Naive B cell (primary cell): ENCODE data around the gene CUX1. TPM values are rescaled to one million over a fixed set of nuclear protein-coding genes. Genes with fewer than 3 reads are reported as not detected.
"Not testable (repeated sequence)": the region's sequence is repeated elsewhere in the genome, so short reads cannot be mapped to it uniquely, and the experiment has no call there.

ENCODE experiments used
- ATAC-seq, 2 donors: fragments of 150-1000 bp; cut with Tn5 transposase; 2 replicates each; pipeline ENCODE4 v1.10.0; 2021; ENCODE audit warnings: low read depth in 2 of 2, mild to moderate bottlenecking in 2 of 2, moderate library complexity in 2 of 2
- DNase-seq: peaks from one replicate; pipeline ENCODE4 v3.0.0; 2022
- H3K27ac Mint-ChIP-seq, 6 donors: one replicate each; pipeline ENCODE4 v1.8.0; 2020 to 2022; ENCODE audit warnings: mild to moderate bottlenecking in 6 of 6, mixed read lengths in 6 of 6, moderate library complexity in 5 of 6, inconsistent platforms in 2 of 6
- H3K27me3 Mint-ChIP-seq, 3 donors: one replicate each; pipeline ENCODE4 v1.8.0; 2021 to 2022; ENCODE audit warnings: mixed read lengths in 3 of 3, mild to moderate bottlenecking in 1 of 3
- H3K36me3 Mint-ChIP-seq, 2 donors: one replicate each; pipeline ENCODE4 v1.8.0; 2020 to 2022; ENCODE audit warnings: mixed read lengths in 2 of 2, inconsistent platforms in 1 of 2, mild to moderate bottlenecking in 1 of 2
- H3K4me1 Mint-ChIP-seq, 3 donors: one replicate each; pipeline ENCODE4 v1.8.0; 2020 to 2022; ENCODE audit warnings: mixed read lengths in 3 of 3, inconsistent platforms in 1 of 3, mild to moderate bottlenecking in 1 of 3, moderate library complexity in 1 of 3
- H3K4me3 Mint-ChIP-seq, 8 donors: one replicate each; pipeline ENCODE4 v1.8.0; 2020 to 2022; ENCODE audit warnings: mild to moderate bottlenecking in 8 of 8, mixed read lengths in 8 of 8, moderate library complexity in 8 of 8, inconsistent platforms in 2 of 8
- H3K9me3 Mint-ChIP-seq, 7 donors: one replicate each; pipeline ENCODE4 v1.8.0; 2020 to 2022; ENCODE audit warnings: mixed read lengths in 7 of 7, mild to moderate bottlenecking in 5 of 7, inconsistent platforms in 2 of 7, moderate library complexity in 1 of 7
- polyA plus RNA-seq, 6 donors: library from polyadenylated mRNA; unstranded; fragments of 300-500 nt; fragmentation: Illumina TruSeq; gene quantifications; one replicate each; pipeline ENCODE4 v1.2.3, GENCODE V29; 2021; ENCODE audit warnings: low read depth in 6 of 6

Gene CUX1
- polyA plus RNA-seq, 6 donors from 2014 or later: 0.66 to 31.5 (median 14.5) TPM

DNA sequence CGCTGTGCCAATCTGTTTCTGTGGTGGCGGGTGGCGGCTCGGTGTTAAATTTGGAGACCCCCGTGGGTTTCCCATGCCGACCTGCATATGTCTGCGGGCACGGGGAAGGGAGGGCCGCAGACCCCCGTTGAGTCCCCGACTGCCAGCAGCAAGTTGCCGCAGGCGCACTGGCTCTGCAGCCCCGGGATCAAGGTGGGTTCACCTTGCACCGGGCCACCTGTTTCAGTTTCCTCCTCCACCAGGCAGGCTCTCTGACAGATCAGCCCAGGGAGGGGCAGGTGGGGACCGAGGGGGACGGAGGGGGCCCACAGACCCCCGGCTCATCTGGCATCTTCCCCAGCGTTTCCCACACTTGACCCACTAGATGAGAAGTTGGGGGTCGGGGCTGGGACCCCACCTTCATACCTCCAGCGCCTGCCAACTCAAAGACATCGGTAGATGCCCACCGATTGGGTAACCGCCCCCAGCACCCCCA, 95.9 kb downstream of the CUX1 start:
- ATAC-seq (no peak), DNase-seq (no peak)
- Mint-ChIP-seq H3K4me3 (peak overlapping the region in 2 of 8 donors; percentile 1 to 57), H3K4me1 (peaks cover 24 to 42% (median 39%) of the 10 kb centered on the region in 3 donors), H3K36me3 (peaks cover 9 to 13% of the 10 kb centered on the region in 2 donors), H3K27me3 (no peaks in the 10 kb centered on the region), H3K9me3 (no peaks in the 10 kb centered on the region), H3K27ac (peak overlapping the region in 1 of 6 donors; percentile 21)

GRCh38 chr7:101913851-101914250, 96.4 kb downstream of the CUX1 start:
- ATAC-seq (no peak), DNase-seq (no peak)
- no peaks in the 10 kb centered on the region for H3K27me3 Mint-ChIP-seq
- H3K36me3 Mint-ChIP-seq: peaks cover 9 to 13% of the 10 kb centered on the region in 2 donors
- no peaks in the 10 kb centered on the region for H3K9me3 Mint-ChIP-seq
- H3K27ac Mint-ChIP-seq: peak overlapping the region in 3 of 6 donors; percentile 21 to 52 (median 26)
- H3K4me3 Mint-ChIP-seq: peak overlapping the region in 2 of 8 donors; percentile 1 to 33
- H3K4me1 Mint-ChIP-seq: peaks cover 20 to 37% (median 33%) of the 10 kb centered on the region in 3 donors

- Mint-ChIP-seq H3K27ac (no peak overlapping the region), H3K36me3 (peaks cover 13 to 16% of the 10 kb centered on the region in 2 donors), H3K9me3 (no peaks in the 10 kb centered on the region), H3K4me1 (peaks cover 20 to 33% (median 30%) of the 10 kb centered on the region in 3 donors), H3K4me3 (no peak overlapping the region), H3K27me3 (no peaks in the 10 kb centered on the region)
- ATAC-seq (no peak), DNase-seq (no peak)
Observed at GRCh38 chr7:101915000-101915399, 97.6 kb downstream of the CUX1 start.

DNA sequence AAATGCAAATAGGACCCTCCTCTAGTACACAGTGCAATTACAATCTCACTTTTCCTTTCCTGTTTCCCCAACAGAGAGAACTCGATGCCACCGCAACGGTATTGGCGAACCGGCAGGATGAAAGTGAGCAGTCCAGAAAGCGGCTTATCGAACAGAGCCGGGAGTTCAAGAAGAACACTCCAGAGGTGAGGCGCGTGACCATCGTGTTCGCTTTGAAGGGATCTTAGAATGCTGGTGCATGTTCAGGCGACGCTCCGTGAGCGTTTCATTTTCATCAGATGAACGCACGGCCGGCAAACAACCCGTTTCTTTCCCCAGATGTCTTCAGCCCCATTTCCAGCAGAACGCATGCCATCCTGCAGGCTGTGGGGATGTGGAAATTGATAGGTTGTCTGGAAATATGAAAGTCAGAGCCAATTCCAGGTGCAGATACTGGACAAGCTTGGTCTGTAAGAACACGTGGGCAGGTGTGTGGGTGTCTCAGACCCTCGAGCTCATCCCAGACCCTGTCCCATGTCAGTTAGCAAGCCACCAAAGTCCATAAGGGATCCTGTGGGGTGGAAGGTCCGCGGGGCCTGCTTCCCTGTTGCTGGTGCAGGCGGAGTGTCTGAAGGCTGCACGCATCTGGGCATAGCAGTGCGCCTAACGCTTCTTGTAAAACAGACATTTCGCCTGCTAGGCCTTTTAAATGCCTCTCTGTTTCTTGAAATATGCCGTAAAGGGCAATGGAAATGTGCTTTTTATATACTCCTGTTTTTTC, 98.8 kb downstream of the CUX1 start:
- H3K4me1 Mint-ChIP-seq: peaks cover 20 to 33% (median 29%) of the 10 kb centered on the region in 3 donors
- peaks cover 13 to 16% of the 10 kb centered on the region in 2 donors for H3K36me3 Mint-ChIP-seq
- no peaks in the 10 kb centered on the region for H3K9me3 Mint-ChIP-seq
- H3K27ac Mint-ChIP-seq: peak overlapping the region in 1 of 6 donors; percentile 69
- no peak overlapping the region for H3K4me3 Mint-ChIP-seq
- DNase-seq (no peak), ATAC-seq (no peak)
- H3K27me3 Mint-ChIP-seq: no peaks in the 10 kb centered on the region

GRCh38 chr7:101916876-101917275, 99.5 kb downstream of the CUX1 start:
- no peak for DNase-seq
- peaks cover 20 to 28% (median 26%) of the 10 kb centered on the region in 3 donors for H3K4me1 Mint-ChIP-seq
- H3K27me3 Mint-ChIP-seq: no peaks in the 10 kb centered on the region
- no peak overlapping the region for H3K4me3 Mint-ChIP-seq
- ATAC-seq: no peak
- peak overlapping the region in 1 of 6 donors; percentile 69 for H3K27ac Mint-ChIP-seq
- H3K9me3 Mint-ChIP-seq: no peaks in the 10 kb centered on the region
- H3K36me3 Mint-ChIP-seq: peaks cover 13 to 16% of the 10 kb centered on the region in 2 donors

GRCh38 chr7:101917566-101917965, 100.1 kb downstream of the CUX1 start:
- DNase-seq: no peak
- no peak for ATAC-seq
- Mint-ChIP-seq H3K27ac (peak overlapping the region in 1 of 6 donors; percentile 7), H3K27me3 (no peaks in the 10 kb centered on the region), H3K4me1 (peaks cover 15 to 22% (median 21%) of the 10 kb centered on the region in 3 donors), H3K36me3 (peaks cover 13 to 16% of the 10 kb centered on the region in 2 donors), H3K9me3 (no peaks in the 10 kb centered on the region), H3K4me3 (no peak overlapping the region)

DNA sequence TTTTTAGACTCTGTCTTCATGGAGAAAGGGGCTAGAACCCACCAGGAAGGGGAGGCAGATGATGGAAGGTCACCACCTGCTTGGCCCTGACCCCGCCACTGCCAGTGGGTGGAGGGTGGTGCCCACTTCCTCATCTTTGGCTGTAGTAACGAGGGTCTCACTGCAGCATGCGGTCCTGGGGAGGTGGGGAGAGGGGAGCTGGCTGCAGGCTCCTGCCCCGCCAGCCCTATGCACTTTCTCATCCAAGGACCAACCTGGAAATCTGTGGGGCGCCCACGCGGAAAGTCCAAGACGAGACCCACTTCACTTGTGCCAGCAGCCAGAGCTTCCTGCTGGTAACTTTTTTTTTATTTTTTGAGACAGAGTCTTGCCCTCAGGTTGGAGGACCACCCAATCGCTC, 101.0 kb downstream of the CUX1 start:
- Mint-ChIP-seq H3K4me1 (peaks cover 11 to 18% (median 13%) of the 10 kb centered on the region in 3 donors), H3K4me3 (no peak overlapping the region), H3K9me3 (no peaks in the 10 kb centered on the region), H3K27ac (no peak overlapping the region), H3K36me3 (peaks cover 13 to 16% of the 10 kb centered on the region in 2 donors), H3K27me3 (no peaks in the 10 kb centered on the region)
- no peak for ATAC-seq
- DNase-seq: no peak

GRCh38 chr7:101919363-101920115, 102.1 kb downstream of the CUX1 start:
- Mint-ChIP-seq H3K27ac (peak overlapping the region in 1 of 6 donors; percentile 31), H3K4me3 (no peak overlapping the region), H3K4me1 (peaks cover 5 to 15% (median 6%) of the 10 kb centered on the region in 3 donors), H3K9me3 (no peaks in the 10 kb centered on the region), H3K27me3 (no peaks in the 10 kb centered on the region), H3K36me3 (peaks cover 13 to 16% of the 10 kb centered on the region in 2 donors)
- no peak for DNase-seq
- ATAC-seq: no peak

- Mint-ChIP-seq H3K4me3 (no peak overlapping the region), H3K36me3 (peaks cover 9 to 16% of the 10 kb centered on the region in 2 donors), H3K4me1 (peaks cover 4 to 13% (median 6%) of the 10 kb centered on the region in 3 donors), H3K27ac (no peak overlapping the region), H3K9me3 (no peaks in the 10 kb centered on the region), H3K27me3 (no peaks in the 10 kb centered on the region)
- no peak for ATAC-seq
- DNase-seq: no peak
Observed at GRCh38 chr7:101921061-101921460, 103.6 kb downstream of the CUX1 start.

- H3K27me3 Mint-ChIP-seq, H3K9me3 Mint-ChIP-seq, DNase-seq, ATAC-seq, H3K4me3 Mint-ChIP-seq: not testable (repeated sequence)
- H3K4me1 Mint-ChIP-seq: peaks cover 4 to 15% (median 6%) of the 10 kb centered on the region in 3 donors
- H3K36me3 Mint-ChIP-seq: peaks cover 4 to 12% of the 10 kb centered on the region in 2 donors
- H3K27ac Mint-ChIP-seq: peak overlapping the region in 2 of 6 donors; percentile 64 to 74
Observed at GRCh38 chr7:101921546-101922489, 104.4 kb downstream of the CUX1 start.

DNA sequence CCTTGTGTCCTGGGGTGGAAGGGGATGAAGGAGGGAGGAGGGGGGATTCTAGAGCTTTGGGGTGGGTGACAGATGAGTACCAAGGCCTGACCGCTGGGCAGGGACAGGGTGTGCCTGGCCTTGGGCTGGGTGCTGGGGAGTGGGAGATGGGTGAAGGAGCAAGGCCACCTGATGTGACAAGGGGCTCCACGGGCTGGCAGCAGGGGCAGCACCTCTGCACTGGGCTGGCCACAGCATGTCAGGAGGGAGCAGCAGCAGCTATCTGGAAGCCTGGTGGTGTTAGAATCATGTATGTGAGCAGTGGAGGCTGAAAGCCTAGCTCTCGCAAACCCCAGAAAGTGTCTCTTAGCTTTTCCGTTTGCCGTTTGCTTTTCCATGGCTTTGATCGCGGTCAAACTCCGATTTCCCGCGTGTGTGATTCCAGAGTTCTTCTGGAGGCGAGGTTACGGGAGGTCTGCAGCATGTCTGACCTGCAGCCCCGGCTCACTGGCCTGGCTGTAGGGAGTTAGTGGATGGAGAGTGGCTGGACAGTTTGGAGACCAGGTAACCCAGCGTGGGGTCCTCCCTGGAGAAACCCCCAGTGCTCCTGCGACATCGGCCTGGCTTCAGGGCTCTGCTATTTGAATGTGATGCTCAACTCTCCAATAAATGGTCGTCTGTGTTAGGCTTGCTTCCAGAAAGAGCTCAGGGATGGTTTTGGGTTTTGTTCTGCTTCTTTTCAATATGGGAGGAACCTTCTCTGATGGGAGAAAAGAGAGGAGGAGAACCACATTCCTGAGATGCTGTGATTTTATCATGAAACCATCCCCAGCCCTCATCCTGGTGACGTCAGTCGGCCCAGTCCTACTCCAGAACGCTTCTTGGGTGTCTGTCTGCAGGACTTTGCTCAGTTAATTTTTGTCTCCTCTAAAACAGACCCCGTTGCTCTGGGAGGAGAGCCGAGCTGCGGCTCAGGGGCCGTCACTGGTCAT, 105.5 kb downstream of the CUX1 start:
- H3K4me3 Mint-ChIP-seq: peak overlapping the region in 1 of 8 donors; percentile 9
- peaks cover 0 to 7% of the 10 kb centered on the region in 2 donors for H3K36me3 Mint-ChIP-seq
- H3K27me3 Mint-ChIP-seq: no peaks in the 10 kb centered on the region
- peaks cover 4 to 21% (median 6%) of the 10 kb centered on the region in 3 donors for H3K4me1 Mint-ChIP-seq
- DNase-seq (no peak), ATAC-seq (no peak)
- H3K27ac Mint-ChIP-seq: peak overlapping the region in 2 of 6 donors; percentile 56 to 74
- H3K9me3 Mint-ChIP-seq: no peaks in the 10 kb centered on the region

DNA sequence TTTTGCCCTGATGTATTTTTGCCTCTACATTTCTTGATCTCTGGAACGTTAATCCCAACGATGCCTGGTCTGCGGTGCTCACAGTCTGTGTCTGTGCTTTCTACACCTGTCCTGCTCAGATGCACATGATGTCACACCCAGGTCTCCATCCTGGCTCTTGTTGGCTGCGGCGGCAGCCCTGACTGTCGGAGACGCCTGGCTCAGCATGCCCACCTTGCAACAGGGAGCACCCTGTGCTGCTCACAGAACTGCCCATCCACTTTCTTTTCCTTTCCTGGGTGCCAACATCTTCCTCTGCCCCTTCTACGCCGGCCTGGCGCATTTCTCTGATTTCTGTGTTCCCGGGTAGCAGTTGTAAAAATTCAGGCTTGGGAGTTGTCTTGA, 106.2 kb downstream of the CUX1 start:
- ATAC-seq (no peak), DNase-seq (no peak)
- Mint-ChIP-seq H3K27ac (peak overlapping the region in 1 of 6 donors; percentile 68), H3K27me3 (no peaks in the 10 kb centered on the region), H3K4me3 (no peak overlapping the region), H3K9me3 (no peaks in the 10 kb centered on the region), H3K36me3 (peaks cover 0 to 7% of the 10 kb centered on the region in 2 donors), H3K4me1 (peaks cover 4 to 21% (median 6%) of the 10 kb centered on the region in 3 donors)
